GM12878 (cell line): ENCODE measurements around the gene NMD3. TPM values are rescaled to one million over a fixed set of nuclear protein-coding genes. Genes with fewer than 3 reads are reported as not detected.

Experiments
- ATAC-seq: fragments of 200-7000 bp; cut with Tn5 transposase; 3 replicates; pipeline ENCODE4 v1.9.1; 2020; ENCODE audit warnings: mild to moderate bottlenecking, moderate library complexity
- BruUV-seq: library from RNA; stranded (reverse); fragments of 400-500 nt; replicated peaks from 2 replicates; lab custom pipeline; 2021; lab: Mats Ljungman, UMichigan
- CTCF ChIA-PET: fragments of 300-600 bp; sonication (Branson Sonifier 250); formaldehyde crosslinking; extraction: SDS; loops from one replicate; lab custom pipeline; 2021; ENCODE audit warnings: inconsistent platforms; lab: Yijun Ruan, JAX
- POLR2A ChIA-PET: fragments of 350-600 bp; formaldehyde crosslinking; extraction: SDS; loops from one replicate; lab custom pipeline; 2021; ENCODE audit warnings: inconsistent platforms; lab: Charles Lee
- RAD21 ChIA-PET: fragments of 300-600 bp; sonication (Branson Sonifier 250); formaldehyde crosslinking; loops from one replicate; lab custom pipeline; 2023; ENCODE audit warnings: antibody characterized with exemption; ENCODE audit not compliant: unreplicated experiment; lab: Charles Lee
- SMC1A ChIA-PET: fragments of 300-600 bp; sonication (Branson Sonifier 250); formaldehyde crosslinking; loops from one replicate; lab custom pipeline; 2023; ENCODE audit not compliant: unreplicated experiment, uncharacterized antibody; lab: Charles Lee
- DNase-seq: peaks from one replicate; pipeline ENCODE4 v3.0.0-alpha.2; 2011; ENCODE audit warnings: low read depth, low spot score
- FAIRE-seq: peaks from 3 replicates; lab custom pipeline; 2011; peaks lifted over from hg19 to GRCh38; lab: Jason Lieb, UNC
- H2AFZ ChIP-seq: 2 replicates; pipeline ENCODE4 v1.6.0; 2011; ENCODE audit warnings: low read depth, low read length, control low read depth; ENCODE audit not compliant: control insufficient read depth
- H3K27ac ChIP-seq: 2 replicates; pipeline ENCODE4 v1.5.1; 2011; ENCODE audit warnings: control low read depth; ENCODE audit not compliant: control insufficient read depth, insufficient read depth
- H3K27me3 ChIP-seq, 2 experiments: replicated peaks in 1 of 2; 2 replicates each; pipeline versions ENCODE4 v1.6.0 to v1.6.1; 2011; ENCODE audit warnings: low read length in 1 of 2; ENCODE audit not compliant: control insufficient read depth in 2 of 2, insufficient read depth in 2 of 2
- H3K36me3 ChIP-seq, 2 experiments: 2 replicates each; pipeline ENCODE4 v1.5.1; 2011; ENCODE audit warnings: low read length in 1 of 2; ENCODE audit not compliant: control insufficient read depth in 2 of 2, insufficient read depth in 2 of 2
- H3K4me1 ChIP-seq: 2 replicates; pipeline ENCODE4 v1.6.1; 2011; ENCODE audit warnings: mild to moderate bottlenecking, low read length, moderate library complexity, mixed read lengths; ENCODE audit not compliant: control insufficient read depth, insufficient read depth
- H3K4me2 ChIP-seq: 2 replicates; pipeline ENCODE4 v1.6.0; 2011; ENCODE audit warnings: control low read depth; ENCODE audit not compliant: control insufficient read depth, insufficient read depth
- H3K4me3 ChIP-seq: fragments of 200-600 bp; sonication (generic); 2 replicates; pipeline ENCODE4 v1.5.1; 2016
- H3K79me2 ChIP-seq: 2 replicates; pipeline ENCODE4 v1.6.0; 2011; ENCODE audit warnings: low read length; ENCODE audit not compliant: control insufficient read depth, insufficient read depth
- H3K9ac ChIP-seq: 2 replicates; pipeline ENCODE4 v1.8.0; 2011; ENCODE audit warnings: low read length, control low read depth, mixed read lengths; ENCODE audit not compliant: control insufficient read depth, insufficient read depth
- H3K9me3 ChIP-seq: replicated peaks from 3 replicates; pipeline ENCODE4 v1.5.1; 2011; ENCODE audit warnings: mild to moderate bottlenecking, low read length; ENCODE audit not compliant: control insufficient read depth, insufficient read depth
- H4K20me1 ChIP-seq: 2 replicates; pipeline ENCODE4 v1.6.0; 2011; ENCODE audit not compliant: control insufficient read depth, insufficient read depth
- BRCA1 ChIP-seq: IDR thresholded peaks from 2 replicates; pipeline ENCODE4 v1.6.1; 2011; ENCODE audit warnings: low read depth, low read length, improper control_type of control experiment
- IRF3 ChIP-seq: fragments of 450-650 bp; IDR thresholded peaks from 2 replicates; pipeline ENCODE4 v1.6.1; 2014; ENCODE audit warnings: mild to moderate bottlenecking
- RELA ChIP-seq: fragments of 450-650 bp; IDR thresholded peaks from 2 replicates; pipeline ENCODE4 v1.8.0; 2014; ENCODE audit warnings: borderline replicate concordance; ENCODE audit not compliant: partially characterized antibody
- SRF ChIP-seq, 2 experiments: IDR thresholded peaks; 2 replicates each; pipeline ENCODE4 v1.6.1; 2011; ENCODE audit warnings: low read depth in 2 of 2, low read length in 2 of 2, mild to moderate bottlenecking in 1 of 2, moderate library complexity in 1 of 2
- TCF12 ChIP-seq: IDR thresholded peaks from 2 replicates; pipeline ENCODE4 v1.6.1; 2011; ENCODE audit warnings: low read depth, mild to moderate bottlenecking, low read length
- ZNF384 ChIP-seq: IDR thresholded peaks from 2 replicates; pipeline ENCODE4 v1.6.1; 2012; ENCODE audit warnings: low read depth, mild to moderate bottlenecking, low read length, improper control_type of control experiment, borderline replicate concordance
- WGBS: methylation state at CpG from one replicate; pipeline ENCODE4 v1.1.6; 2016; ENCODE audit warnings: low lambda C conversion rate; ENCODE audit not compliant: insufficient replicate concordance, insufficient coverage; ENCODE audit errors: missing lambda C conversion rate; 5-methylcytosine and 5-hydroxymethylcytosine counted together
- in situ Hi-C: fragments of 300-500 bp; cut with MboI; formaldehyde crosslinking; loops from 9 replicates; pipeline ENCODE4 v1.14.3; 2018; ENCODE audit warnings: mixed read lengths
- intact Hi-C: fragments of 100-400 bp; cut with micrococcal nuclease; formaldehyde crosslinking; loops from one replicate; pipeline ENCODE4 v1.14.2; 2022; ENCODE audit not compliant: unreplicated experiment
- polyA plus RNA-seq, 11 experiments: library from polyadenylated mRNA; depleted of rRNA in 4 of 11; unstranded in 6 of 11; stranded (reverse) in 5 of 11; fragments of >200 nt; fragmentation: Nextera tagmentation in 4 of 11; fragmentation: Illumina TruSeq in 1 of 11; extraction: Ambion mirVana in 4 of 11; extraction: Trizol in 1 of 11; gene quantifications; 1 replicate in 1 of 11; 2 replicates in 10 of 11; pipeline versions ENCODE4 v1.2.1 to v1.2.3, GENCODE V29; 2011 to 2016; ENCODE audit warnings: inconsistent platforms in 2 of 11, missing spikeins in 2 of 11, low read depth in 1 of 11
- total RNA-seq, 4 experiments: library from RNA; depleted of rRNA in 3 of 4; stranded (reverse); fragments of >200 nt in 3 of 4; fragmentation: Illumina TruSeq in 1 of 4; extraction: Trizol in 1 of 4; gene quantifications; 2 replicates each; pipeline versions ENCODE4 v1.2.1 to v1.2.3, GENCODE V29; 2013 to 2021
- TF ChIP-seq, protein P1 (sequence below): IDR thresholded peaks from 2 replicates; pipeline ENCODE4 v1.6.1; 2011; ENCODE audit warnings: low read depth, low read length, improper control_type of control experiment, borderline replicate concordance

Gene NMD3
- total and polyA plus RNA-seq, 10 of the 15 experiments (the other 5 are each of a cell fraction or from before 2014, with no cell fraction given): 34.2 to 66.8 (median 55.7) TPM

- no peak for TF ChIP-seq SRF (IDR thresholded peaks at IDR 0.05; ENCODE audit: low read depth in 2 of 2, low read length in 2 of 2)
- no peak for TF ChIP-seq TCF12
- TF ChIP-seq BRCA1: no peak
These were observed 46.5 kb downstream of the NMD3 start (continued) for GRCh38 chr3:161267646-161268045.

- ChIA-PET POLR2A (no interaction called here), SMC1A (interaction anchor here (0.6 kb wide), 1 partner anchor 150 kb away, joined by 3 read pairs; no protein-coding TSS in a partner anchor), CTCF (interaction anchor here (1.5 kb wide), 1 partner anchor 39 kb away, joined by 3 read pairs; no protein-coding TSS in a partner anchor), RAD21 (no interaction called here)
- H3K9me3 ChIP-seq: peaks cover 3% of the 10 kb centered on the region; the same call in 2 of the 3 replicates
- H3K9ac ChIP-seq: no peak overlapping the region
- no peaks in the 10 kb centered on the region for H3K79me2 ChIP-seq
- DNase-seq (no peak), ATAC-seq (no peak), FAIRE-seq (no peak)
- H2AFZ ChIP-seq: no peak overlapping the region
- no peak overlapping the region for H3K4me2 ChIP-seq
- no peaks in the 10 kb centered on the region for H3K4me1 ChIP-seq
- 98% methylated on average over 3 of the region's 3 CpGs for WGBS
- H3K27ac ChIP-seq: no peak overlapping the region
- H3K36me3 ChIP-seq: no peaks in the 10 kb centered on the region
- no peaks in the 10 kb centered on the region for H4K20me1 ChIP-seq
- in situ Hi-C loops: no loop called here
- TF ChIP-seq ZNF384 (no peak), RELA (no peak), IRF3 (no peak)
- TF ChIP-seq, protein P1, sequence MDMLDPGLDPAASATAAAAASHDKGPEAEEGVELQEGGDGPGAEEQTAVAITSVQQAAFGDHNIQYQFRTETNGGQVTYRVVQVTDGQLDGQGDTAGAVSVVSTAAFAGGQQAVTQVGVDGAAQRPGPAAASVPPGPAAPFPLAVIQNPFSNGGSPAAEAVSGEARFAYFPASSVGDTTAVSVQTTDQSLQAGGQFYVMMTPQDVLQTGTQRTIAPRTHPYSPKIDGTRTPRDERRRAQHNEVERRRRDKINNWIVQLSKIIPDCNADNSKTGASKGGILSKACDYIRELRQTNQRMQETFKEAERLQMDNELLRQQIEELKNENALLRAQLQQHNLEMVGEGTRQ: no peak
- intact Hi-C loops: no loop called here
- no peaks in the 10 kb centered on the region for H3K27me3 ChIP-seq
- no peak overlapping the region for H3K4me3 ChIP-seq
- no TSS peak for BruUV-seq
These were observed 47.5 kb downstream of the NMD3 start for GRCh38 chr3:161268601-161269000.
